Pancreas (tissue), 10 donors: ENCODE results near the gene KHDRBS1. TPM values are rescaled to one million over a fixed set of nuclear protein-coding genes. Genes with fewer than 3 reads are reported as not detected.

Experiments
- ATAC-seq, 4 donors: fragments of 200-7000 bp; cut with Tn5 transposase; one replicate each; pipeline versions ENCODE4 v1.8.0 to v1.9.1; 2020; ENCODE audit warnings: mild to moderate bottlenecking in 4 of 4, moderate library complexity in 4 of 4
- DNase-seq, 6 donors: peaks; one replicate each; pipeline ENCODE4 v3.0.0-alpha.2; 2020
- FAIRE-seq: peaks from 2 replicates; lab custom pipeline; 2012; peaks lifted over from hg19 to GRCh38; lab: Jason Lieb, UNC
- H3K27ac ChIP-seq, 4 donors: fragments of 200-600 bp; sonication (generic); 1 replicate in 3 of 4; 2 replicates in 1 of 4; pipeline versions ENCODE4 v1.5.0 to v1.8.0; 2020
- H3K27me3 ChIP-seq, 4 donors: fragments of 200-600 bp; one replicate each; pipeline ENCODE4 v1.8.0; 2021
- H3K36me3 ChIP-seq, 3 donors: fragments of 200-600 bp; sonication (generic) in 1 of 3; one replicate each; pipeline versions ENCODE4 v1.5.0 to v1.8.0; 2020 to 2021
- H3K4me1 ChIP-seq, 3 donors: fragments of 200-600 bp; one replicate each; pipeline ENCODE4 v1.8.0; 2021
- H3K4me3 ChIP-seq, 4 donors: fragments of 200-600 bp; sonication (generic) in 2 of 4; one replicate each; pipeline versions ENCODE4 v1.5.0 to v1.8.0; 2020 to 2021
- H3K9me3 ChIP-seq, 4 donors: fragments of 200-600 bp; one replicate each; pipeline ENCODE4 v1.8.0; 2021
- WGBS, 2 donors: extraction: QIAGEN DNeasy Blood & Tissue Kit; methylation state at CpG; one replicate each; pipeline ENCODE4 v1.1.7; 2013; 5-methylcytosine and 5-hydroxymethylcytosine counted together
- intact Hi-C, 3 donors: fragments of 100-400 bp; cut with DNase I; formaldehyde crosslinking; loops; one replicate each; pipeline versions ENCODE4 v1.11.1 to v1.14.2; 2022
- polyA plus RNA-seq, 2 donors: library from polyadenylated mRNA; stranded (reverse); fragments of 200-250 nt; gene quantifications; one replicate each; pipeline ENCODE4 v1.2.3, GENCODE V29; 2013
- total RNA-seq, 6 donors: library from RNA; stranded (reverse); fragmentation: NEBNext Ultra II Directional in 4 of 6; extraction: Animal tissue kit (Norgen Biotek cat#: 25700) in 4 of 6; gene quantifications; one replicate each; pipeline versions ENCODE4 v1.2.1 to v1.2.4, GENCODE V29; 2021 to 2023
- TF ChIP-seq, protein P1 (sequence below), 4 donors: fragments of 200-600 bp; sonication (generic) in 3 of 4; IDR thresholded peaks; one replicate each; pipeline versions ENCODE4 v1.5.0 to v1.8.0; 2021; ENCODE audit warnings: antibody characterized with exemption in 4 of 4
- donor health status: healthy with polysubstance abuse.
- donor health status: DM: no; HTN: no; CAD: no; lungs with moderate emphysema.
- donor health status: DM: no; HTN: no; CAD: no.
- donor health status: control.
- donor health status: control.
- donor health status: Bipolar disorder and iron deficiency.
- donor health status: DM: yes; HTN: yes; CAD: no.
- donor health status: DM: no; HTN: no; CAD: no.
- donor health status: DM: no; HTN: no; CAD: no.
- donor health status: DM: yes; HTN: yes; CAD: no.

KHDRBS1 gene
- total and polyA plus RNA-seq, 8 donors = 22.8 to 56.7 (median 41.2) TPM

- intact Hi-C loops = no loop called here
- WGBS, 2 donors = 82 to 87% methylated on average over 8 of the region's 8 CpGs
- FAIRE-seq (no peak), ATAC-seq (no peak), DNase-seq (no peak)
- no peaks in the 10 kb centered on the region for H3K9me3 ChIP-seq
- TF ChIP-seq, protein P1, sequence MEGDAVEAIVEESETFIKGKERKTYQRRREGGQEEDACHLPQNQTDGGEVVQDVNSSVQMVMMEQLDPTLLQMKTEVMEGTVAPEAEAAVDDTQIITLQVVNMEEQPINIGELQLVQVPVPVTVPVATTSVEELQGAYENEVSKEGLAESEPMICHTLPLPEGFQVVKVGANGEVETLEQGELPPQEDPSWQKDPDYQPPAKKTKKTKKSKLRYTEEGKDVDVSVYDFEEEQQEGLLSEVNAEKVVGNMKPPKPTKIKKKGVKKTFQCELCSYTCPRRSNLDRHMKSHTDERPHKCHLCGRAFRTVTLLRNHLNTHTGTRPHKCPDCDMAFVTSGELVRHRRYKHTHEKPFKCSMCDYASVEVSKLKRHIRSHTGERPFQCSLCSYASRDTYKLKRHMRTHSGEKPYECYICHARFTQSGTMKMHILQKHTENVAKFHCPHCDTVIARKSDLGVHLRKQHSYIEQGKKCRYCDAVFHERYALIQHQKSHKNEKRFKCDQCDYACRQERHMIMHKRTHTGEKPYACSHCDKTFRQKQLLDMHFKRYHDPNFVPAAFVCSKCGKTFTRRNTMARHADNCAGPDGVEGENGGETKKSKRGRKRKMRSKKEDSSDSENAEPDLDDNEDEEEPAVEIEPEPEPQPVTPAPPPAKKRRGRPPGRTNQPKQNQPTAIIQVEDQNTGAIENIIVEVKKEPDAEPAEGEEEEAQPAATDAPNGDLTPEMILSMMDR (IDR thresholded peaks at IDR 0.05) = no peak
- H3K36me3 ChIP-seq = peaks cover 0 to 24% (median under 1%) of the 10 kb centered on the region in 3 donors
- H3K27ac ChIP-seq = no peak overlapping the region
- no peak overlapping the region for H3K4me3 ChIP-seq
- no peaks in the 10 kb centered on the region for H3K27me3 ChIP-seq
- no peaks in the 10 kb centered on the region for H3K4me1 ChIP-seq
Observed at GRCh38 chr1:32031578-32032274, 18.1 kb downstream of the KHDRBS1 start.

GRCh38 chr1:32032275-32032615 lies 18.6 kb downstream of the KHDRBS1 start:
- FAIRE-seq = no peak
- intact Hi-C loops = no loop called here
- WGBS, 2 donors = 60 to 62% methylated on average over 2 of the region's 2 CpGs

DNA sequence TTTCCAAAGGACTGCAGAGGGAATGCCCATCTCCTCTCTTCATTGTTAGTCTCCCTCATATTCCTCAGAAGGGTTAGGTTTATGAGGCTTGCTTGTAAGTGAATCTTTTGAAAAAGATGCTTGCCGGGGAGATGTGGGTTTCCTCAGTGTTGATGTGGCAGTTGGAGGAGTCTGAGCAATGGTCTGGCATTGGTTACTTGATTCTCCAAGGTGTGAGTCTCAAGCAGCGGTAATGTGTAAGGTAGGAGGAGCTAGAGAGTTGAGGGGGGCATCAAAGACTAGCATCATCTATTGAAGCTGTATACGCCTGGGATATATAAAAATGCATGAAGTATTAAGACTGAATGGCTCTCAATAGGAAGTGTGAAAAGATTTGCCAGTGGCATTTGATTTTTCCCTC lies 21.5 kb downstream of the KHDRBS1 start:
- no peak for DNase-seq
- WGBS, 2 donors = 91 to 93% methylated on average over 3 of the region's 3 CpGs
- Histone ChIP-seq H3K9me3 (no peaks in the 10 kb centered on the region), H3K4me1 (no peaks in the 10 kb centered on the region), H3K4me3 (no peak overlapping the region), H3K36me3 (peaks cover 11 to 47% (median 20%) of the 10 kb centered on the region in 3 donors), H3K27ac (no peak overlapping the region), H3K27me3 (no peaks in the 10 kb centered on the region)
- no peak for ATAC-seq
- TF ChIP-seq, protein P1 (IDR thresholded peaks at IDR 0.05) = no peak
- FAIRE-seq = no peak
- intact Hi-C loops = no loop called here

More at GRCh38 chr1:32032275-32032615, 18.6 kb downstream of the KHDRBS1 start:
- Histone ChIP-seq H3K27me3 (no peaks in the 10 kb centered on the region), H3K36me3 (peaks cover 3 to 30% (median 6%) of the 10 kb centered on the region in 3 donors), H3K27ac (no peak overlapping the region), H3K9me3 (no peaks in the 10 kb centered on the region), H3K4me3 (no peak overlapping the region), H3K4me1 (no peaks in the 10 kb centered on the region)
- TF ChIP-seq, protein P1 (IDR thresholded peaks at IDR 0.05) = no peak
- DNase-seq (no peak), ATAC-seq (no peak)

GRCh38 chr1:32040711-32041110 lies 27.0 kb downstream of the KHDRBS1 start:
- Histone ChIP-seq H3K4me3 (no peak overlapping the region), H3K27ac (no peak overlapping the region), H3K9me3 (no peaks in the 10 kb centered on the region), H3K36me3 (peaks cover 11 to 38% (median 36%) of the 10 kb centered on the region in 3 donors), H3K27me3 (no peaks in the 10 kb centered on the region), H3K4me1 (no peaks in the 10 kb centered on the region)
- 88 to 91% methylated on average over 3 of the region's 3 CpGs for WGBS, 2 donors
- DNase-seq (no peak), ATAC-seq (no peak), FAIRE-seq (no peak)
- TF ChIP-seq, protein P1 (IDR thresholded peaks at IDR 0.05) = no peak
- intact Hi-C loops = no loop called here

GRCh38 chr1:32042330-32042729 lies 28.7 kb downstream of the KHDRBS1 start:
- Histone ChIP-seq H3K27me3 (no peaks in the 10 kb centered on the region), H3K4me1 (no peaks in the 10 kb centered on the region), H3K4me3 (no peak overlapping the region), H3K9me3 (no peaks in the 10 kb centered on the region), H3K27ac (no peak overlapping the region), H3K36me3 (peaks cover 7 to 43% (median 35%) of the 10 kb centered on the region in 3 donors)
- FAIRE-seq = no peak
- intact Hi-C loops = no loop called here
- ATAC-seq = no peak
- TF ChIP-seq, protein P1 (IDR thresholded peaks at IDR 0.05) = no peak
- no peak for DNase-seq
- 78 to 84% methylated on average over 5 of the region's 5 CpGs for WGBS, 2 donors
